Gastroesophageal sphincter (tissue), 4 donors: ENCODE data around the gene NT5C2. TPM values are rescaled to one million over a fixed set of nuclear protein-coding genes. Genes with fewer than 3 reads are reported as not detected.

Experiments used
- ATAC-seq: fragments of 150-250 bp; one replicate; pipeline ENCODE4 v1.9.1; 2016; ENCODE audit warnings: mild to moderate bottlenecking, moderate library complexity
- H3K27ac ChIP-seq, 4 donors: fragments of 200-600 bp; sonication (generic) in 3 of 4; 1 replicate in 3 of 4; 2 replicates in 1 of 4; pipeline ENCODE4 v1.5.1; 2016 to 2019
- H3K27me3 ChIP-seq: fragments of 200-600 bp; sonication (generic); one replicate; pipeline ENCODE4 v1.5.1; 2019
- H3K36me3 ChIP-seq, 2 donors: fragments of 200-600 bp; sonication (generic); one replicate each; pipeline ENCODE4 v1.5.1; 2019; ENCODE audit warnings: control low read depth in 1 of 2
- H3K4me1 ChIP-seq, 3 donors: fragments of 200-600 bp; sonication (generic); 1 replicate in 2 of 3; 2 replicates in 1 of 3; pipeline ENCODE4 v1.5.1; 2016 to 2019; ENCODE audit warnings: control low read depth in 2 of 3
- H3K4me3 ChIP-seq, 2 donors: fragments of 200-600 bp; sonication (generic); one replicate each; pipeline ENCODE4 v1.5.1; 2019; ENCODE audit warnings: mild to moderate bottlenecking in 1 of 2, moderate library complexity in 1 of 2
- H3K9me3 ChIP-seq, 3 donors: fragments of 200-600 bp; sonication (generic); one replicate each; pipeline ENCODE4 v1.5.1; 2017 to 2019; ENCODE audit warnings: control low read depth in 2 of 3
- CTCF ChIP-seq, 4 experiments: fragments of 200-600 bp in 2 of 4; fragments of 450-650 bp in 2 of 4; sonication (generic) in 1 of 4; IDR thresholded peaks; one replicate each; pipeline ENCODE4 v1.5.1; 2017 to 2019; ENCODE audit warnings: antibody characterized with exemption in 4 of 4, mild to moderate bottlenecking in 2 of 4, moderate library complexity in 2 of 4
- EP300 ChIP-seq: sonication (generic); formaldehyde crosslinking; IDR thresholded peaks from one replicate; pipeline ENCODE4 v1.6.1; 2017; ENCODE audit warnings: antibody characterized with exemption, mild to moderate bottlenecking
- POLR2A ChIP-seq, 2 donors: fragments of 450-650 bp; IDR thresholded peaks; one replicate each; pipeline ENCODE4 v1.6.1; 2017; ENCODE audit warnings: antibody characterized with exemption in 2 of 2, mild to moderate bottlenecking in 2 of 2, moderate library complexity in 1 of 2
- POLR2AphosphoS5 ChIP-seq: sonication (generic); formaldehyde crosslinking; IDR thresholded peaks from one replicate; pipeline ENCODE4 v1.6.1; 2017; ENCODE audit warnings: antibody characterized with exemption
- WGBS, 2 donors: methylation state at CpG; one replicate each; pipeline ENCODE4 v1.1.5; 2018; ENCODE audit warnings: low coverage in 1 of 2; 5-methylcytosine and 5-hydroxymethylcytosine counted together
- total RNA-seq, 4 donors: library from RNA; depleted of rRNA; stranded (reverse); fragments of >200 nt; gene quantifications; one replicate each; pipeline ENCODE4 v1.1.0, GENCODE V29; 2016

Gene NT5C2
- total RNA-seq, 4 donors from 2014 or later: 63.4 to 71.9 (median 71.1) TPM

- 67 to 75% methylated on average over 2 of the region's 2 CpGs for WGBS, 2 donors
- ATAC-seq: no peak
Measured at GRCh38 chr10:103060575-103060974, 132.5 kb downstream of the NT5C2 start.

GRCh38 chr10:103058034-103058433, 135.0 kb downstream of the NT5C2 start:
- Histone ChIP-seq H3K9me3 (no peaks in the 10 kb centered on the region), H3K4me1 (peaks cover 0 to 19% (median 0%) of the 10 kb centered on the region in 3 donors), H3K27ac (no peak overlapping the region), H3K27me3 (no peaks in the 10 kb centered on the region), H3K4me3 (no peak overlapping the region), H3K36me3 (peaks cover 0 to 14% of the 10 kb centered on the region in 2 donors)
- no peak for TF ChIP-seq POLR2AphosphoS5
- TF ChIP-seq CTCF (IDR thresholded peaks at IDR 0.05): no peak
- TF ChIP-seq EP300: no peak
- TF ChIP-seq POLR2A (IDR thresholded peaks at IDR 0.05): no peak
- 61 to 81% methylated on average over 3 of the region's 3 CpGs for WGBS, 2 donors
- no peak for ATAC-seq

More at GRCh38 chr10:103060575-103060974, 132.5 kb downstream of the NT5C2 start:
- Histone ChIP-seq H3K4me1 (no peaks in the 10 kb centered on the region), H3K27me3 (no peaks in the 10 kb centered on the region), H3K4me3 (no peak overlapping the region), H3K36me3 (peaks cover 0 to 27% of the 10 kb centered on the region in 2 donors), H3K27ac (no peak overlapping the region), H3K9me3 (no peaks in the 10 kb centered on the region)
- TF ChIP-seq EP300: no peak
- TF ChIP-seq POLR2AphosphoS5: no peak
- TF ChIP-seq CTCF (IDR thresholded peaks at IDR 0.05): no peak
- TF ChIP-seq POLR2A (IDR thresholded peaks at IDR 0.05): no peak

GRCh38 chr10:103055105-103055504, 138.0 kb downstream of the NT5C2 start:
- H3K27ac ChIP-seq: peak overlapping the region in 1 of 4 donors; percentile 56
- WGBS, 2 donors: 29 to 100% methylated on average over 1 to 2 of the region's 4 CpGs
- H3K36me3 ChIP-seq: peaks cover 0 to 17% of the 10 kb centered on the region in 2 donors
- peaks cover 0 to 19% (median 0%) of the 10 kb centered on the region in 3 donors for H3K4me1 ChIP-seq
- no peaks in the 10 kb centered on the region for H3K9me3 ChIP-seq
- H3K27me3 ChIP-seq: no peaks in the 10 kb centered on the region
- ATAC-seq: no peak
- TF ChIP-seq EP300 (no peak), CTCF (IDR thresholded peaks at IDR 0.05) (no peak), POLR2A (IDR thresholded peaks at IDR 0.05) (no peak), POLR2AphosphoS5 (no peak)
- H3K4me3 ChIP-seq: no peak overlapping the region

GRCh38 chr10:103054621-103055020, 138.5 kb downstream of the NT5C2 start:
- no peak for TF ChIP-seq POLR2A (IDR thresholded peaks at IDR 0.05)
- TF ChIP-seq EP300: no peak
- TF ChIP-seq CTCF (IDR thresholded peaks at IDR 0.05): no peak
- TF ChIP-seq POLR2AphosphoS5: no peak
- peak overlapping the region in 3 of 4 donors; percentile 52 to 63 (median 56) for H3K27ac ChIP-seq
- peaks cover 0 to 21% of the 10 kb centered on the region in 2 donors for H3K36me3 ChIP-seq
- no peak for ATAC-seq
- WGBS, 2 donors: 63% methylated on average over 3 of the region's 3 CpGs; no CpG with 5 or more reads in 1 of the 2 donors
- H3K27me3 ChIP-seq: no peaks in the 10 kb centered on the region
- H3K4me3 ChIP-seq: no peak overlapping the region
- peaks cover 0 to 19% (median 0%) of the 10 kb centered on the region in 3 donors for H3K4me1 ChIP-seq
- no peaks in the 10 kb centered on the region for H3K9me3 ChIP-seq
